Astrocyte of the cerebellum (primary cell): Measurements from ENCODE around the gene COPS7A.

Experiments
- DNase-seq: peaks from one replicate; pipeline ENCODE4 v3.0.0-alpha.2; 2011; ENCODE audit warnings: low read depth
- H3K4me3 ChIP-seq: 2 replicates; pipeline ENCODE4 v1.5.1; 2011; ENCODE audit warnings: mild to moderate bottlenecking, low read depth, low read length, moderate library complexity
- in situ Hi-C: cut with HindIII; loops from 2 replicates; pipeline ENCODE4 v1.10.0; 2017; ENCODE audit warnings: low sequenced_read_pairs
- TF ChIP-seq, protein P1 (sequence below): IDR thresholded peaks from 2 replicates; pipeline ENCODE4 v1.5.1; 2012; ENCODE audit warnings: low read length, low read depth, moderate library complexity, mild to moderate bottlenecking; ENCODE audit errors: missing control alignments

The COPS7A gene

DNA sequence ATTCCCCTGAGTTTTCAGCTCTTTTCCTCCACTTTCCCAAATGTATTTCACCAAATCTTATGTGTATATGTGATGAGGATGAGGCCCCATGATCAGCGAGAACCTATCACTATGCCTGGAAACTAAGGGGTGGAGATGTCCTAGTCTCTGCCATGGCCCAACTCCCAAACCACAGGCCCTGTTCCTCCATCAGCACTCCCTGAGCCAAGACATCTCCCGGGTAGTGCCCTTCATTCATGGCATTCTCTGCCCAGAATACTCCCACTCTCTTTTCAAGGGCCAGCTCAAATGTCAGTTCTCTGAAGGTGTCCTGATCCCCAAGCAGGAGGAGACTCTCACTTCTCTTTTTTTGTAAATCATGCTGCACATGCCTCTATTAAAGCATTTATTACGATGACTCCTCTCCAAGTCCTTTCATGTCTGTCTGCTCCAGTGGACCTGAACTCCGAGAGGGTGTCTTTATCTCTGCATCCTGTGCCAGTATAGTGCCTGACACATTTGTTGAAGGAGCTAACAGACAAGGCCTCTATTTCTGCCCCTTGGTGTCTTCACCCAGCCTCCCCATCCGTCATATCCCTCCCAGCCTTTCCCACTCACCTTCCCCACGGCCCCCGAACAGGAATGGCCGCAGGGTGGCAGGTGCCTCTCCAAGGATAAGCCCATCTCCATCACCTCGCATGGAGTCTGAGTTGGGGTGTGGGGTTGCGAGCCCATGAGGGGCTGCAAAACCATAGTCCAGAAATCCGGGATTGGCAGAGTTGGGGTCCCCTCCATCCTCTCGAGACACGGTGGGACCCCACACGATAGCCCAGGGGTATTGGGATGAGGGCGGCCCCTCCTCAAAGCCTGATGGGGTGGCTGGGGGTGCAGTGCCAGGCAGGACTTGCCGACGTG is 26.9 kb upstream of the COPS7A start:
- DNase-seq = no peak
- H3K4me3 ChIP-seq = no peak overlapping the region
- in situ Hi-C loops = no loop called here
- TF ChIP-seq, protein P1, sequence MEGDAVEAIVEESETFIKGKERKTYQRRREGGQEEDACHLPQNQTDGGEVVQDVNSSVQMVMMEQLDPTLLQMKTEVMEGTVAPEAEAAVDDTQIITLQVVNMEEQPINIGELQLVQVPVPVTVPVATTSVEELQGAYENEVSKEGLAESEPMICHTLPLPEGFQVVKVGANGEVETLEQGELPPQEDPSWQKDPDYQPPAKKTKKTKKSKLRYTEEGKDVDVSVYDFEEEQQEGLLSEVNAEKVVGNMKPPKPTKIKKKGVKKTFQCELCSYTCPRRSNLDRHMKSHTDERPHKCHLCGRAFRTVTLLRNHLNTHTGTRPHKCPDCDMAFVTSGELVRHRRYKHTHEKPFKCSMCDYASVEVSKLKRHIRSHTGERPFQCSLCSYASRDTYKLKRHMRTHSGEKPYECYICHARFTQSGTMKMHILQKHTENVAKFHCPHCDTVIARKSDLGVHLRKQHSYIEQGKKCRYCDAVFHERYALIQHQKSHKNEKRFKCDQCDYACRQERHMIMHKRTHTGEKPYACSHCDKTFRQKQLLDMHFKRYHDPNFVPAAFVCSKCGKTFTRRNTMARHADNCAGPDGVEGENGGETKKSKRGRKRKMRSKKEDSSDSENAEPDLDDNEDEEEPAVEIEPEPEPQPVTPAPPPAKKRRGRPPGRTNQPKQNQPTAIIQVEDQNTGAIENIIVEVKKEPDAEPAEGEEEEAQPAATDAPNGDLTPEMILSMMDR = no peak

DNA sequence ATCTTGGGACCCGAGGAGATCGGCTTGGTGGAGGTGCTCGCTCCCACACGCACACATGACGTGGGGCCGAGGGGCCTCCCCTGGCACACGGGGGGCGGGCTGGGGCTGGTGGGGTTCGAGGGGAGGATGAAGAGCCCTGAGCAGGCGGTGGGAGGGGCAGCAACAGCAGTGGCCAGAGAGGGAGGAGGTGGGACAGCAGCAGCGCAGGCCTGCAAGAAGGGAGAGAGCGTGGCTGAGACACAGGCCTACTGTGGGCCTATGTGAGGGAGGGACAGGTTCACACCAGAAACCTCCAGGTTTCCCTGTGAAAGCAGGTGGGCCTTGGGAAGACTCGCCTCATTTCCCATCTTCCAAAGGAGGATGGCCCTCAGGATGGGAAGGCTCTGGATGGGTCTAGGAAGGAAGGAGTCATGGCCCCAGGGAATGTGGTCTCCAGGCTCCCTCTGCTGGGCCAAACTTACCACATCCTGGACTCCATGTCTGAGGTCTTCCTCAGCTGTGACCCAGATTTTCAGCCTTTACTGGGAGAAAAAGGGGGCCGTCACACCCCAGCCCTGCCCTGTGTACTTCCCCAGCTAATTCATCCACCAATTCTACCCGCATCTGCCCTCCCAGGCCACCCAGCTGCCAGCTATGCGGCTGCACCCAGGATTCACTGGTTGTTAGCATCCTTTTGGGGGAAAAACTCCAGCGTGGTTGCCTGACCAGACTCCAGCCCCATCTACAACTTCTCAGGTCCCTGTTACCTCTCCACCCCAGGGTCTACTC is 26.1 kb upstream of the COPS7A start:
- TF ChIP-seq, protein P1 = peak; percentile 69
- in situ Hi-C loops = no loop called here
- H3K4me3 ChIP-seq = no peak overlapping the region
- DNase-seq = peak; percentile 13

DNA sequence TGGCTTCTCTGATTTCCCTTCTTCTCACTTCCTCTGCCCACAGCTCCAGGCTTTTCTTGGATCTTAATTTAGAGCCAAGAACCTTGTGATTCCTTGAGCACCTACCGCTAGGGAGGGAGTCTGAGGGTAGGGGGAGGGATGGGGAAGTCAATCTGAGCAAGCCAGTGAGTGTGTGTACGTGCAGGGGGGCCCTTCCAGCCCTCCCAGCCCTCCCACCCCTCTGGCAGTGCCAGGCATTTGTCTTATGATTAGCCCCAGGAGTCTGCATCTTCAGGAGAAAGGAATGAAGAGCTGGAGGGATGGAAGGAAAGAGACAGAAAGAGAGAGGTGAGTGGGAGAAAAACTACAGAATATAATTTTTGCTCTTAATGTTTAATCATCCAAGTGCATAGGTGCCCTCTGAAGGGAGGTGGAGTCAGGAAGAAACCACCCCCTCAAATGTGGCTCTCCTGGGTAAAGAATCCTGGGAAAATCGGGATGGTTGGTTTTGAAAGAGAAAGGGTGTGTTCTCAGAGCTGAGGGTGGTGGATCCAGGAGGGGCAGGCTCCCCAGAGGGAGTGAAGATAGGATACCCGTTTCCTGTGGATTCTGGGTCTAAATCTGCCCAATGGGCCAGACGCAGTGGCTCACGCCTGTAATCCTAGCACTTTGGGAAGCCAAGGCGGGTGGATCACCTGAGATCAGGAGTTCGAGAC is 25.3 kb upstream of the COPS7A start:
- no peak for DNase-seq
- in situ Hi-C loops = no loop called here

DNA sequence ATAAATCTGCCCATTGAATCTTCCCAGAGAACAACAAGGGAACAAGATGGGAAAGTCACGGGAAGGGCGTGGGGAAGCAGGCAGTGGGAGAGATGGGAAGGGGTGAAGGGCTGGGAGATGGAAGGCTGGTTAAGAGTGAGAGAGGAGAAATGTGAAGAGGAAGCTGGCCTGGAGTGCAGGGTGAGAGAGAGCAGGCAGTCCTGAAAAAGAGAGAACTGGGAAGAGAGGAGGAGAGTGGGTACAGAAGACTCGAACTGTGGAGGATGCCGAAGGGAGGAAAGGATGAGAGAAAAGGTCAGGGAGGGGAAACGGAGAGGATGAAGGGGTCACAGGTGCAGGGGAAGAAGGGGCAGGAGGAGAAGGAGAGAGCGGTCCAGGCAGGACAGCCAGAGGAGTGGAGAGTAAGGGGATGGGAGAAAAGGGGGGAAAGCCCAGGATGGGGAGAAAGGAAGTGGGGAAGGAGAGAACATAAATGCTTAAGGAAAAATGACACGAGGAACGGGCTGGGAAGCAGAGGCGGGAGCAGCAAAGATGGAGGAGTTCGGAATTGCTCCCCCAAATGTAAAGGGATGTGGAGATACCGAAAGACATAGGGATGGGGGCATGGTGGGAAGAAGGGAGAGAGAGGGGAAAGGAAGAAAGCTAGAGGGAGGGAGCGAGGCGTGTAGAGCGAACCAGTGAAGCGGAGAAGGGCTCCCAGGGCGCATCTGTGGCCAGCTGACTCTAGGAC is 24.4 kb upstream of the COPS7A start:
- in situ Hi-C loops = no loop called here
- H3K4me3 ChIP-seq = peak overlapping the region; percentile 58
- TF ChIP-seq, protein P1 = no peak
- no peak for DNase-seq

More for the DNA sequence above, 25.3 kb upstream of the COPS7A start:
- no peak overlapping the region for H3K4me3 ChIP-seq
- TF ChIP-seq, protein P1 = no peak

DNA sequence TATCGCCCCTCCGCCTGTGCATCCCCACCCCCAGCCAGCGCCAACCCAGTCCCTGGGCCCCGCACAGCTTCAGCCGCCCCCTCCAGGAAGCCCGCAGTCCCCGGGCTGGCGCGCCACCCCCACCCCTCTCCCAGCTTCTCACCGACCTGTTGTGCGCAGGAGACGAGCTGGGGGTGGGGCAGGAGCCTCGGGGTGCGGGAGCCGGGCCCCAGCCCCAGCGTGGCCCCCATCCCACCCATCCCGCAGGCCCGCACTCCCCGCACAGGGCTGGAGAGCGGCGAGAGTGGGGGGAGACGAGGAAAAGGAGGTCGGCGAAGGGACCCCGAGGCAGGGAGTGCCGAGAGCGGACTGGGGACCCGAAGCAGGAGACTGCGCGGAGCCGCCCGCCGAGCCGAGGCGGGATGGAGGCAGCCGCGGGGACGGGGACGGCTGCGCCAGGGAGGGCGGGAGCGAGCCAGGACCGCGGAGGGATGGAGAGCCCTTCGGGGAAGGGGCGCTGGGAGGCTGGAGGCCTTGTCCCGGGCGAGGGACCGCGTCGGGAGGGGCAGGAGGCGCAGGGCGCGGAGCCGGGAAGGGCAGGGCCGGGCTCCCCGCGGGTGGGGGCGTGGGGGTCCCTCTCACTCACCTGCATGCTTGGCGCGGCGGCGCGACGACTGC is 23.7 kb upstream of the COPS7A start:
- H3K4me3 ChIP-seq = peak overlapping the region; percentile 58
- no peak for DNase-seq
- TF ChIP-seq, protein P1 = no peak
- in situ Hi-C loops = no loop called here

DNA sequence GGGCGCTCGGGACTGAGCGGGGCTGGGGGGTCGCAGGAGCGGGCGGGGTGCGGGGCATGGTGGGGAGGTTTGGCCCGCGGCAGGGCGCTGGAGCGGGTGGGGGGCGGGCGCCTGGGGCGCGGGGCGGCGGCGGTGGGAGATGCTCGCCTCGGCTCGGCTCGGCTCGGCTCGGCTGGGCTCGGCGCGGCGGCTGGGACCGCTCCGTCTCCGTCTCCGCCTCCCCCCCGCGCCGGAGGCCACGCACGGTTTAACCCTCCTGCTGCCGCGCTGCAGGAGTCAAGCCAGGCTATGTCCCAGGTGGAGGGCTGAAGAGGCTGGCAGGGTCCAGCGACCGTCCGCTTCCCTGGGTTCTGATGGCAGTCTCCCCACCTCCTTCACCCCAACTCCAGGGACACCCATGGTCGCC is 23.2 kb upstream of the COPS7A start, which contains the start of gene PIANP:
Gene PIANP (minus strand): TSS at position 170 of the 406 bp plus-strand sequence. CDS start 2,754 bp downstream, outside the sequence.
- DNase-seq = no peak
- in situ Hi-C loops = no loop called here
- peak within 1 kb of the TSS; percentile 58 for H3K4me3 ChIP-seq
- TF ChIP-seq, protein P1 = no peak
